DMS79 (cell line): ENCODE results near the gene AHCYL1.

Experiments used
- DNase-seq: peaks from one replicate; lab custom pipeline; 2025; lab: John Stamatoyannopoulos, UW

AHCYL1 gene

GRCh38 chr1:109976762-109977161 lies 7.8 kb upstream of the AHCYL1 start:
- DNase-seq: no peak

GRCh38 chr1:109977225-109977624 lies 7.3 kb upstream of the AHCYL1 start:
- DNase-seq: no peak

- DNase-seq: no peak
These were observed 6.7 kb upstream of the AHCYL1 start for GRCh38 chr1:109977657-109978378.

GRCh38 chr1:109978761-109979488 lies 5.6 kb upstream of the AHCYL1 start:
- no peak for DNase-seq

- no peak for DNase-seq
These were observed 5.0 kb upstream of the AHCYL1 start for GRCh38 chr1:109979489-109980091.

GRCh38 chr1:109980324-109981003 lies 4.1 kb upstream of the AHCYL1 start:
- DNase-seq: no peak

- no peak for DNase-seq
These were observed 3.6 kb upstream of the AHCYL1 start for GRCh38 chr1:109981004-109981335.

GRCh38 chr1:109983380-109984189 lies 980 bp upstream of the AHCYL1 start:
- no peak for DNase-seq

- no peak for DNase-seq
These were observed 442 bp upstream of the AHCYL1 start for GRCh38 chr1:109984190-109984455.

- no peak for DNase-seq
These were observed 885 bp downstream of the AHCYL1 start for GRCh38 chr1:109985247-109986053.

- no peak for DNase-seq
These were observed 1.5 kb downstream of the AHCYL1 start for GRCh38 chr1:109986054-109986444.

GRCh38 chr1:109988349-109988914 lies 3.9 kb downstream of the AHCYL1 start:
- no peak for DNase-seq

- DNase-seq: peak; percentile 83
These were observed 5.1 kb downstream of the AHCYL1 start for GRCh38 chr1:109989506-109990301.

GRCh38 chr1:109990302-109990653 lies 5.7 kb downstream of the AHCYL1 start:
- no peak for DNase-seq

- DNase-seq: no peak
These were observed 6.9 kb downstream of the AHCYL1 start for GRCh38 chr1:109991400-109991925.

- DNase-seq: peak; percentile 35
These were observed 9.3 kb downstream of the AHCYL1 start for GRCh38 chr1:109993885-109994284.

- DNase-seq: no peak
These were observed 10.1 kb downstream of the AHCYL1 start for GRCh38 chr1:109994654-109995053.

GRCh38 chr1:109995536-109995935 lies 11.0 kb downstream of the AHCYL1 start:
- no peak for DNase-seq

GRCh38 chr1:109996476-109996875 lies 11.9 kb downstream of the AHCYL1 start:
- no peak for DNase-seq
